Right atrium auricular region (tissue), 2 donors: ENCODE results near the gene OTOP1. TPM values are rescaled to one million over a fixed set of nuclear protein-coding genes. Genes with fewer than 3 reads are reported as not detected.
"Not testable (repeated sequence)": the region's sequence is repeated elsewhere in the genome, so short reads cannot be mapped to it uniquely, and the experiment has no call there.

Source experiments
- DNase-seq: peaks from one replicate; pipeline ENCODE4 v3.0.0-alpha.2; 2019; ENCODE audit warnings: low spot score
- H3K27ac ChIP-seq, 2 donors: fragments of 200-600 bp; sonication (generic); 1 replicate in 1 of 2; 2 replicates in 1 of 2; pipeline ENCODE4 v1.5.1; 2016 to 2019
- H3K27me3 ChIP-seq, 2 donors: fragments of 200-600 bp; sonication (generic); one replicate each; pipeline versions ENCODE4 v1.5.1 to v1.6.0; 2017 to 2019
- H3K36me3 ChIP-seq: fragments of 200-600 bp; sonication (generic); one replicate; pipeline ENCODE4 v1.5.1; 2016
- H3K4me1 ChIP-seq, 2 donors: fragments of 200-600 bp; sonication (generic); one replicate each; pipeline versions ENCODE4 v1.5.1 to v1.6.0; 2017 to 2019
- H3K4me3 ChIP-seq, 2 donors: fragments of 200-600 bp; sonication (generic); 1 replicate in 1 of 2; 2 replicates in 1 of 2; pipeline ENCODE4 v1.5.1; 2017 to 2019; ENCODE audit warnings: mild to moderate bottlenecking in 1 of 2, moderate library complexity in 1 of 2
- H3K9me3 ChIP-seq, 2 donors: fragments of 200-600 bp; sonication (generic); one replicate each; pipeline ENCODE4 v1.5.1; 2019
- total RNA-seq, 2 donors: library from RNA; depleted of rRNA; stranded (reverse); fragments of >200 nt; gene quantifications; one replicate each; pipeline ENCODE4 v1.1.0, GENCODE V29; 2016
- TF ChIP-seq, protein P1 (sequence below), 2 donors: fragments of 200-600 bp; sonication (generic); IDR thresholded peaks; one replicate each; pipeline ENCODE4 v1.5.1; 2019; ENCODE audit warnings: antibody characterized with exemption in 2 of 2

OTOP1 gene
- total RNA-seq, 2 donors from 2014 or later, result not detected

DNA sequence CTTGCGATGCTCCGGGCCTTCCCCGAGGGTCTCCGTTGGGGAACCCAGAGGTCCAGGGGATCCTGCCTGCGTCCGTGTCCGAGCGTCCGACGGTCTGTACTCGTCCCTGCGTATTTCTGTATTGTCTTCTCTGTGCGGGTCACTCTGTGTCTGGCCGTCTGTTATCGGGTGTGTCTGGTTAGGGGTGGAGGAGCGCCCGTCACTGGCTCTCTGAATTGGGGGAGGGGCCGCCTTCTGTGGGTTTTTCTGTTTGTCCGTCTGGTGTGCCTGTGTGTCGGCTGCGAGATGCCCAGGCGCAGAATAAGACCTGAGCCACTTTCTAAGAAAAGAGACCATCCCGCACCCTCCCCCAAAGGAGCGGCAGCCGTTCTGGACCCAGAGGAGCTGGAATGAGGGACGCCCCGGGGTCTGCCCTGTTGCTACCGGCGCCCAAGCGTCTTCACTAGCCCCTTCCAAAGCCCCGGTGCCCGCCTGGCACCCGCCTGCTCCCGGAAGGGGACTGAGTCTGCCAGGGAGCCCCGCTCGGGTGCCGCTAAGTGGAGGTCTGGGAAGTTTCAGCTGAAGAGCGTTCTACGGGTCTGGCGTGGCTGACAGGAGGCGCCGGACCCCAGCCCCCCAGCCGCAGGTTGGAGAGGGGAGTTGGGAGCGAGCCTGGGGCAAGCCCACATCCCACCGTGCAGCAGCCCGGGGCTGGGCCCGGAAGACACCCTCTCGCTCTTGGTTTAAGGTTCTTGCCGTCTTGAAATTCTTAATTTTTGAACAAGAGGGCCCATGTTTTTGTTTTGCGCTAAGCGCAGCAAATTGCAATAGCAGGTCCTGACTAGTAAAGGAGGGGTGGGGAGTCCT is 1.0 kb upstream of the OTOP1 start:
- H3K36me3 ChIP-seq, result no peaks in the 10 kb centered on the region
- no peak for DNase-seq
- TF ChIP-seq, protein P1, sequence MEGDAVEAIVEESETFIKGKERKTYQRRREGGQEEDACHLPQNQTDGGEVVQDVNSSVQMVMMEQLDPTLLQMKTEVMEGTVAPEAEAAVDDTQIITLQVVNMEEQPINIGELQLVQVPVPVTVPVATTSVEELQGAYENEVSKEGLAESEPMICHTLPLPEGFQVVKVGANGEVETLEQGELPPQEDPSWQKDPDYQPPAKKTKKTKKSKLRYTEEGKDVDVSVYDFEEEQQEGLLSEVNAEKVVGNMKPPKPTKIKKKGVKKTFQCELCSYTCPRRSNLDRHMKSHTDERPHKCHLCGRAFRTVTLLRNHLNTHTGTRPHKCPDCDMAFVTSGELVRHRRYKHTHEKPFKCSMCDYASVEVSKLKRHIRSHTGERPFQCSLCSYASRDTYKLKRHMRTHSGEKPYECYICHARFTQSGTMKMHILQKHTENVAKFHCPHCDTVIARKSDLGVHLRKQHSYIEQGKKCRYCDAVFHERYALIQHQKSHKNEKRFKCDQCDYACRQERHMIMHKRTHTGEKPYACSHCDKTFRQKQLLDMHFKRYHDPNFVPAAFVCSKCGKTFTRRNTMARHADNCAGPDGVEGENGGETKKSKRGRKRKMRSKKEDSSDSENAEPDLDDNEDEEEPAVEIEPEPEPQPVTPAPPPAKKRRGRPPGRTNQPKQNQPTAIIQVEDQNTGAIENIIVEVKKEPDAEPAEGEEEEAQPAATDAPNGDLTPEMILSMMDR (IDR thresholded peaks at IDR 0.05), result no peak
- H3K27me3 ChIP-seq, result peaks cover 0 to 6% of the 10 kb centered on the region in 2 donors
- no peaks in the 10 kb centered on the region for H3K9me3 ChIP-seq
- no peak overlapping the region for H3K4me3 ChIP-seq
- no peak overlapping the region for H3K27ac ChIP-seq
- no peaks in the 10 kb centered on the region for H3K4me1 ChIP-seq

DNA sequence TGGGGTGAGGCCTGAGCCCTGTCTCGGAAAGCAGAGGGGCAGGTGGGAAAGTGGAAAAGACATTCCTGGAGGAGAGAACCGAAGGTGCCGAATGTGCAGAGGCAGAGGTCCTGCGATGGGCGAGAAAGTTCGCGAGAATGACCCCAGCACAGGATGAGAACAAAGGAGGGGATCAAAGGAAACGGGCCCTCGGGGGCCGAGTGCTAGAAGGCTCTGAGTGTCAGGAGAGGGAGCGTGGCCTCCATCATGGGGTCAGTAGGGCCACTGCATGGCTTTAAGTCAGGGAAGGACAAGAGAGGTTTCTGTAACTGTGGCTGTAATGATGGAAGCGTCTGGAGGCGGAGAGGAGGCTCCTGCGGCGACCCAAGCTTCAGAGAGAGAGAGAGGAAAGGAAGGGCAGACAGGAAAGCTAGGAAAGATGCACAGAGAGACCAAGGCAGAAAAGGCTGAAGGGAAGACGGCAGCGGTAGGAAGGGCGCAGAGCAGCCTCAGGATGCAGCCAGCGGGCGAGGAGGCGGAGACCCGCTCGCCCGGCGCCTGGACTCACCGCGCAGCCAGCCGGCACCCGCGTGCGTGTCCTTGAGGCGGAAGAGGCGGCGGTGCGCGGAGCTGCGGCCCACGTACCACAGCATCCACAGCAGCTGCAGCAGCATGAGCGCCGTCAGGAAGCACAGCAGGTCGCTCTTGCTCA is 669 bp downstream of the OTOP1 start:
- Histone ChIP-seq H3K4me3 (no peak overlapping the region), H3K27ac (no peak overlapping the region), H3K36me3 (no peaks in the 10 kb centered on the region), H3K27me3 (peaks cover 0 to 6% of the 10 kb centered on the region in 2 donors), H3K9me3 (no peaks in the 10 kb centered on the region), H3K4me1 (no peaks in the 10 kb centered on the region)
- DNase-seq, result no peak
- TF ChIP-seq, protein P1 (IDR thresholded peaks at IDR 0.05), result no peak

DNA sequence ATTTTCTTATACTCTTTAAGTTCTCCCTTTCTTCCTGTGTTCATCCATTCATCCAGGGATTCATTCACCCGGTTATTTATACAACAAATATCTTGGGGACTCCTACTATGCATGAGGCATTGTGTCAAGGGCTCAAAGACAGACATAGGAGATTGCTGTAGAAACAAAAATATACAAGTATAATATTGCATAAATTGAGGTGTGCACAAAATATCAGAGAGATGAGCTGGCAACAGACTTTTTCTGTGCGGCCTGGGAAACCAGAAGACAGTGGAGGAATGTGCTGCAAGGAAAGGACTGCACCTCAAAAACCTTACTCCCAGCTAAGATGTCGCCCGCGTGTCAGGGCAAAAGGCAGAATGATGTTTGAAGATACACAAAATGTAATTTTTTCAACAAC is 9.6 kb downstream of the OTOP1 start:
- TF ChIP-seq, protein P1 (IDR thresholded peaks at IDR 0.05), result no peak
- no peak overlapping the region for H3K27ac ChIP-seq
- H3K9me3 ChIP-seq, result no peaks in the 10 kb centered on the region
- H3K27me3 ChIP-seq, result no peaks in the 10 kb centered on the region
- H3K36me3 ChIP-seq, result no peaks in the 10 kb centered on the region
- H3K4me3 ChIP-seq, result no peak overlapping the region
- H3K4me1 ChIP-seq, result no peaks in the 10 kb centered on the region
- no peak for DNase-seq

DNA sequence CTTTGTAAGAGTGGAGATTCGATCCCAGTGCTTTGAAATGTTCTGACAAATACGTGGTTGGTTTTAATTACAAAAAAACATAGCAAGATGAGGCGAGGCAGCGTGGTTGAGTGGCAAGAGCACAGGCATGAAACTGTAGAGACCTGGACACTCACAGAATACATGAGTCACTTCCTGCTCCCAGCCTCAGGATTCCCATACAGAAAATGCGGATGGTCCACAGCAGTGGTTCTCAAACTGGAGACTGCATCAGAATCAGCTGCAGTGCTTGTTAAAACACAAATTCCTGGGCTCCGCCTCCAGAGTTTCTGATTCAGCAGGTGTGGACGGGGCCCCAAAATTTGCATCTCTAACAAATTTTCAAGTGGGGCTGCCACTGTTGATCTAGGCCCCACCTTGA is 10.1 kb downstream of the OTOP1 start:
- DNase-seq, result no peak
- no peaks in the 10 kb centered on the region for H3K27me3 ChIP-seq
- no peaks in the 10 kb centered on the region for H3K4me1 ChIP-seq
- TF ChIP-seq, protein P1 (IDR thresholded peaks at IDR 0.05), result no peak
- no peak overlapping the region for H3K27ac ChIP-seq
- no peak overlapping the region for H3K4me3 ChIP-seq
- H3K36me3 ChIP-seq, result no peaks in the 10 kb centered on the region
- H3K9me3 ChIP-seq, result no peaks in the 10 kb centered on the region

DNA sequence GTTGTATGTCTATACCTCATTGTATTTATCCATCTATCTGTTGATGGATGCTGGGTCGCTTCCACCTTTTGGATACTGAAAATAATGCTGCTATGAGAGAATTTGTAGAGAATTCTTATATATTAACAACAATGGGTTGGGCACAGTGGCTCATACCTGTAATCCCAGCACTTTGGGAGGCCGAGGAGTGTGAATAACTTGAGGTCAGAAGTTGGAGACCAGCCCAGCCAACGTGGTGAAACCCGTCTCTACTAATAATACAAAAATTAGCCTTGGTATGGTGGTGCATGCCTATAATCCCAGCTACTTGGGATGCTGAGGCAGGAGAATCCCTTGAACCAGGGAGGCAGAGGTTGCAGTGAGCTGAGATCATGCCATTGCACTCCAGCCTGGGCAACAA is 13.1 kb downstream of the OTOP1 start:
- H3K27ac ChIP-seq, H3K4me1 ChIP-seq, DNase-seq, H3K9me3 ChIP-seq, H3K27me3 ChIP-seq, H3K36me3 ChIP-seq, H3K4me3 ChIP-seq: not testable (repeated sequence)

DNA sequence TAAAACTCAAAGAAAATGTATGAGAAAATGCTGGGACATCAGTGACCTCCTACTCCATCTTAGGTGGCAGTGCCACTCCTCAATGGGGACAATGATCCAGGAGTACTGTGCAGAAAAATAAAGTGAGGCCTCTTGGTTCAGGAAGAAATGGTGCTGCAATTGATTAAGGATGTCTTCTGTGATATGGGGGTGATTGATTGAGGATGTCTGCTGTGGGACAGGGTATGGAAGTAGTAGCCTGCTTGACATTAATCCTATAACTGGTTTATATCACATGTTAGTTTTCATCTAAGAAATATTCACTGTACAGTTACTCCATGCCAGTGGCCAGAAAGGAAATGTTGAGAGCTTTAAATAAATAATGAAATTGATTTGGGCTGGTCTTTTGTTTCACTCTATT is 20.5 kb downstream of the OTOP1 start:
- Histone ChIP-seq H3K36me3 (no peaks in the 10 kb centered on the region), H3K27ac (no peak overlapping the region), H3K9me3 (no peaks in the 10 kb centered on the region), H3K27me3 (no peaks in the 10 kb centered on the region), H3K4me3 (no peak overlapping the region), H3K4me1 (no peaks in the 10 kb centered on the region)
- DNase-seq, result no peak
- TF ChIP-seq, protein P1 (IDR thresholded peaks at IDR 0.05), result no peak
